Measurements from ENCODE around the gene STRN3.

DNA sequence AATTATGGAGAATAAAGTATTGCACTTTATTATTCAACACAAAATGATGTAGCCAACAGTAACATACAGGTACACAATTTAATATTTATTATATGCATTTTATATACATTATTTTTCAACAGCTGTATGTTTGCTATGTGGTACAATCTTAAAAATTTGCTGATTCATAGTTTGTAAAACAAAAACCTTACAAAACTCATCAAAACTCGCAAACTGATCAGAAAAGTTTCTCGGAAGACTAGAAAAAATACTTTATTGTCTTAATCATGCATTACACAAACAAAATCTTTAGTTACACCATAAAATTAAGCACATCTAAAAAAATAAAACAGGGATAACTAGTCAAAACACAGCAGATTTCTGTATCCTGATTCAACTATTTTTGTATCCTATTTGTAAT, 132.4 kb downstream of the STRN3 start:
- no peak for TF ChIP-seq EZH2 (IDR thresholded peaks at IDR 0.05; ENCODE audit: low read depth, low read length, severe bottlenecking)
- no peak for TF ChIP-seq GTF2F1 (IDR thresholded peaks at IDR 0.05; ENCODE audit: borderline replicate concordance, low read depth, low read length)
- no peak for TF ChIP-seq CTCF (IDR thresholded peaks at IDR 0.05; ENCODE audit: control extremely low read depth in 1 of 3, insufficient read depth in 1 of 3, low read depth in 1 of 3, low read length in 3 of 3)
- no peak for TF ChIP-seq CHD2 (IDR thresholded peaks at IDR 0.05; ENCODE audit: low read length)
- no peak for TF ChIP-seq HDAC2 (IDR thresholded peaks at IDR 0.05; ENCODE audit: borderline replicate concordance in 1 of 2, low read depth in 2 of 2, low read length in 2 of 2)
- no peak for TF ChIP-seq TCF12 (IDR thresholded peaks at IDR 0.05; ENCODE audit: low read depth, low read length)

Data from H1 (cell line).